WTC11 (cell line): ENCODE measurements around the gene FGR.

ENCODE experiments used
- ATF1 ChIP-seq: sonication (generic); formaldehyde crosslinking; IDR thresholded peaks from 2 replicates; pipeline ENCODE4 v1.8.1; 2023; ENCODE audit warnings: mild to moderate bottlenecking, moderate library complexity, missing genetic modification reagents
- ELF4 ChIP-seq: sonication (generic); formaldehyde crosslinking; IDR thresholded peaks from 2 replicates; pipeline ENCODE4 v1.8.1; 2022; ENCODE audit warnings: low read depth, mild to moderate bottlenecking, moderate library complexity, missing genetic modification reagents
- NFYB ChIP-seq: sonication (generic); formaldehyde crosslinking; conservative IDR thresholded peaks from 2 replicates; pipeline ENCODE4 v1.8.0; 2022; ENCODE audit warnings: low read depth, missing genetic modification reagents
- SMAD3 ChIP-seq: sonication (generic); formaldehyde crosslinking; IDR thresholded peaks from 2 replicates; pipeline ENCODE4 v1.8.0; 2022; ENCODE audit warnings: missing genetic modification reagents, mild to moderate bottlenecking, borderline replicate concordance
- SMAD4 ChIP-seq: sonication (generic); formaldehyde crosslinking; IDR thresholded peaks from 2 replicates; pipeline ENCODE4 v1.8.0; 2022; ENCODE audit warnings: mild to moderate bottlenecking, missing genetic modification reagents
- TF ChIP-seq, protein P1 (sequence below): sonication (generic); formaldehyde crosslinking; IDR thresholded peaks from 2 replicates; pipeline ENCODE4 v1.8.1; 2022; ENCODE audit warnings: mild to moderate bottlenecking, missing genetic modification reagents, moderate library complexity, borderline replicate concordance
- TF ChIP-seq, protein P2 (sequence below): sonication (generic); formaldehyde crosslinking; IDR thresholded peaks from 2 replicates; pipeline ENCODE4 v1.8.0; 2022; ENCODE audit warnings: mild to moderate bottlenecking, missing genetic modification reagents
- TF ChIP-seq, protein P3 (sequence below): sonication (generic); formaldehyde crosslinking; IDR thresholded peaks from 2 replicates; pipeline ENCODE4 v1.8.1; 2022; ENCODE audit warnings: missing genetic modification reagents, borderline replicate concordance
- TF ChIP-seq, protein P4 (sequence below): sonication (generic); formaldehyde crosslinking; IDR thresholded peaks from 2 replicates; pipeline ENCODE4 v1.8.0; 2022; ENCODE audit warnings: mild to moderate bottlenecking, missing genetic modification reagents
- TF ChIP-seq, protein P5 (sequence below): sonication (generic); formaldehyde crosslinking; IDR thresholded peaks from 2 replicates; pipeline ENCODE4 v1.8.1; 2023; ENCODE audit warnings: mild to moderate bottlenecking, missing genetic modification reagents, moderate library complexity
- TF ChIP-seq, protein P6 (sequence below): fragments of 200-600 bp; IDR thresholded peaks from 2 replicates; pipeline ENCODE4 v1.8.0; 2022; ENCODE audit warnings: antibody characterized with exemption

DNA sequence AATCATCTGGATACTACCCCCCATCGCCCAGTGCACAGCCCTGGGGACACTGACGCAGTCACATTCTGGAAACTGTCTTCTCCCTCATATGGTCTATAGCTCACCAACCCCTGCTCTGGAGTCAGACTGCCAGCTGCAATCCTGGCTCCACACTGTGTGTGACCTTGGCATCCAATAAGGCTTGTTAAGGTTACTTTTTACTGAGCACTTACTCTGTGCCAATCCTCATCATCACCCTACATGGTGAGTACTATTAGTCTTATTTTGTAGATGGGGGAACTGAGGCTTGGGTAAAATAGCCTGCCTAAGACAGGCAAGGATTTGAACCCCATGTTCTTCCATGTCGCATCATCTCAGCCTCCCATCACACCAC, 65.9 kb downstream of the FGR start:
- TF ChIP-seq SMAD4: no peak
- TF ChIP-seq, protein P1, sequence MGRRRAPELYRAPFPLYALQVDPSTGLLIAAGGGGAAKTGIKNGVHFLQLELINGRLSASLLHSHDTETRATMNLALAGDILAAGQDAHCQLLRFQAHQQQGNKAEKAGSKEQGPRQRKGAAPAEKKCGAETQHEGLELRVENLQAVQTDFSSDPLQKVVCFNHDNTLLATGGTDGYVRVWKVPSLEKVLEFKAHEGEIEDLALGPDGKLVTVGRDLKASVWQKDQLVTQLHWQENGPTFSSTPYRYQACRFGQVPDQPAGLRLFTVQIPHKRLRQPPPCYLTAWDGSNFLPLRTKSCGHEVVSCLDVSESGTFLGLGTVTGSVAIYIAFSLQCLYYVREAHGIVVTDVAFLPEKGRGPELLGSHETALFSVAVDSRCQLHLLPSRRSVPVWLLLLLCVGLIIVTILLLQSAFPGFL: no peak
- TF ChIP-seq, protein P2, sequence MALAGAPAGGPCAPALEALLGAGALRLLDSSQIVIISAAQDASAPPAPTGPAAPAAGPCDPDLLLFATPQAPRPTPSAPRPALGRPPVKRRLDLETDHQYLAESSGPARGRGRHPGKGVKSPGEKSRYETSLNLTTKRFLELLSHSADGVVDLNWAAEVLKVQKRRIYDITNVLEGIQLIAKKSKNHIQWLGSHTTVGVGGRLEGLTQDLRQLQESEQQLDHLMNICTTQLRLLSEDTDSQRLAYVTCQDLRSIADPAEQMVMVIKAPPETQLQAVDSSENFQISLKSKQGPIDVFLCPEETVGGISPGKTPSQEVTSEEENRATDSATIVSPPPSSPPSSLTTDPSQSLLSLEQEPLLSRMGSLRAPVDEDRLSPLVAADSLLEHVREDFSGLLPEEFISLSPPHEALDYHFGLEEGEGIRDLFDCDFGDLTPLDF (CRISPR knock-in tag): no peak
- TF ChIP-seq, protein P3, sequence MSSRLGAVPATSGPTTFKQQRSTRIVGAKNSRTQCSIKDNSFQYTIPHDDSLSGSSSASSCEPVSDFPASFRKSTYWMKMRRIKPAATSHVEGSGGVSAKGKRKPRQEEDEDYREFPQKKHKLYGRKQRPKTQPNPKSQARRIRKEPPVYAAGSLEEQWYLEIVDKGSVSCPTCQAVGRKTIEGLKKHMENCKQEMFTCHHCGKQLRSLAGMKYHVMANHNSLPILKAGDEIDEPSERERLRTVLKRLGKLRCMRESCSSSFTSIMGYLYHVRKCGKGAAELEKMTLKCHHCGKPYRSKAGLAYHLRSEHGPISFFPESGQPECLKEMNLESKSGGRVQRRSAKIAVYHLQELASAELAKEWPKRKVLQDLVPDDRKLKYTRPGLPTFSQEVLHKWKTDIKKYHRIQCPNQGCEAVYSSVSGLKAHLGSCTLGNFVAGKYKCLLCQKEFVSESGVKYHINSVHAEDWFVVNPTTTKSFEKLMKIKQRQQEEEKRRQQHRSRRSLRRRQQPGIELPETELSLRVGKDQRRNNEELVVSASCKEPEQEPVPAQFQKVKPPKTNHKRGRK: no peak
- no peak for TF ChIP-seq ATF1
- no peak for TF ChIP-seq NFYB (CRISPR knock-in tag)
- TF ChIP-seq, protein P4, sequence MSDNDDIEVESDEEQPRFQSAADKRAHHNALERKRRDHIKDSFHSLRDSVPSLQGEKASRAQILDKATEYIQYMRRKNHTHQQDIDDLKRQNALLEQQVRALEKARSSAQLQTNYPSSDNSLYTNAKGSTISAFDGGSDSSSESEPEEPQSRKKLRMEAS (CRISPR knock-in tag): no peak
- TF ChIP-seq, protein P5, sequence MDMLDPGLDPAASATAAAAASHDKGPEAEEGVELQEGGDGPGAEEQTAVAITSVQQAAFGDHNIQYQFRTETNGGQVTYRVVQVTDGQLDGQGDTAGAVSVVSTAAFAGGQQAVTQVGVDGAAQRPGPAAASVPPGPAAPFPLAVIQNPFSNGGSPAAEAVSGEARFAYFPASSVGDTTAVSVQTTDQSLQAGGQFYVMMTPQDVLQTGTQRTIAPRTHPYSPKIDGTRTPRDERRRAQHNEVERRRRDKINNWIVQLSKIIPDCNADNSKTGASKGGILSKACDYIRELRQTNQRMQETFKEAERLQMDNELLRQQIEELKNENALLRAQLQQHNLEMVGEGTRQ: no peak
- TF ChIP-seq, protein P6, sequence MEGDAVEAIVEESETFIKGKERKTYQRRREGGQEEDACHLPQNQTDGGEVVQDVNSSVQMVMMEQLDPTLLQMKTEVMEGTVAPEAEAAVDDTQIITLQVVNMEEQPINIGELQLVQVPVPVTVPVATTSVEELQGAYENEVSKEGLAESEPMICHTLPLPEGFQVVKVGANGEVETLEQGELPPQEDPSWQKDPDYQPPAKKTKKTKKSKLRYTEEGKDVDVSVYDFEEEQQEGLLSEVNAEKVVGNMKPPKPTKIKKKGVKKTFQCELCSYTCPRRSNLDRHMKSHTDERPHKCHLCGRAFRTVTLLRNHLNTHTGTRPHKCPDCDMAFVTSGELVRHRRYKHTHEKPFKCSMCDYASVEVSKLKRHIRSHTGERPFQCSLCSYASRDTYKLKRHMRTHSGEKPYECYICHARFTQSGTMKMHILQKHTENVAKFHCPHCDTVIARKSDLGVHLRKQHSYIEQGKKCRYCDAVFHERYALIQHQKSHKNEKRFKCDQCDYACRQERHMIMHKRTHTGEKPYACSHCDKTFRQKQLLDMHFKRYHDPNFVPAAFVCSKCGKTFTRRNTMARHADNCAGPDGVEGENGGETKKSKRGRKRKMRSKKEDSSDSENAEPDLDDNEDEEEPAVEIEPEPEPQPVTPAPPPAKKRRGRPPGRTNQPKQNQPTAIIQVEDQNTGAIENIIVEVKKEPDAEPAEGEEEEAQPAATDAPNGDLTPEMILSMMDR: no peak
- no peak for TF ChIP-seq ELF4 (CRISPR knock-in tag)
- TF ChIP-seq SMAD3: no peak
